Activated naive CD4-positive, alpha-beta T cell treated with Interleukin-2 at 50 U/mL for 16 hours (primary cell): Measurements from ENCODE around the gene ACVR1C.
"Not testable (repeated sequence)": the region's sequence is repeated elsewhere in the genome, so short reads cannot be mapped to it uniquely, and the experiment has no call there.

Experiments
- DNase-seq: peaks from one replicate; pipeline ENCODE4 v3.0.0-alpha.2; 2020

Gene ACVR1C

GRCh38 chr2:157572725-157573124 is 55.9 kb downstream of the ACVR1C start:
- DNase-seq: no peak

GRCh38 chr2:157566623-157567022 is 62.0 kb downstream of the ACVR1C start:
- not testable (repeated sequence) for DNase-seq

GRCh38 chr2:157566113-157566512 is 62.6 kb downstream of the ACVR1C start:
- not testable (repeated sequence) for DNase-seq

GRCh38 chr2:157565550-157565949 is 63.1 kb downstream of the ACVR1C start:
- DNase-seq: no peak

GRCh38 chr2:157559890-157560289 is 68.8 kb downstream of the ACVR1C start:
- DNase-seq: no peak

- no peak for DNase-seq
Measured at GRCh38 chr2:157559461-157559860, 69.2 kb downstream of the ACVR1C start.

- no peak for DNase-seq
Measured at GRCh38 chr2:157559061-157559460, 69.6 kb downstream of the ACVR1C start.

- no peak for DNase-seq
Measured at GRCh38 chr2:157557770-157558169, 70.9 kb downstream of the ACVR1C start.

- no peak for DNase-seq
Measured at GRCh38 chr2:157540102-157540501, 88.6 kb downstream of the ACVR1C start.

GRCh38 chr2:157538064-157538463 is 90.6 kb downstream of the ACVR1C start:
- no peak for DNase-seq

GRCh38 chr2:157536815-157537214 is 91.8 kb downstream of the ACVR1C start:
- DNase-seq: no peak

GRCh38 chr2:157528963-157529751 is 99.5 kb downstream of the ACVR1C start:
- DNase-seq: no peak

GRCh38 chr2:157526070-157526469 is 102.6 kb downstream of the ACVR1C start:
- no peak for DNase-seq

GRCh38 chr2:157523270-157524247 is 105.1 kb downstream of the ACVR1C start:
- DNase-seq: no peak

- DNase-seq: not testable (repeated sequence)
Measured at GRCh38 chr2:157514966-157515365, 113.7 kb downstream of the ACVR1C start.

GRCh38 chr2:157509744-157510143 is 118.9 kb downstream of the ACVR1C start:
- DNase-seq: no peak

GRCh38 chr2:157508676-157509075 is 120.0 kb downstream of the ACVR1C start:
- no peak for DNase-seq

- no peak for DNase-seq
Measured at GRCh38 chr2:157506586-157506985, 122.1 kb downstream of the ACVR1C start.

- no peak for DNase-seq
Measured at GRCh38 chr2:157504623-157505022, 124.0 kb downstream of the ACVR1C start.

- DNase-seq: no peak
Measured at GRCh38 chr2:157501026-157501425, 127.6 kb downstream of the ACVR1C start.

GRCh38 chr2:157500334-157500733 is 128.3 kb downstream of the ACVR1C start:
- no peak for DNase-seq

GRCh38 chr2:157498483-157498882 is 130.2 kb downstream of the ACVR1C start:
- no peak for DNase-seq

GRCh38 chr2:157497638-157498314 is 130.9 kb downstream of the ACVR1C start:
- no peak for DNase-seq
